Hematopoietic multipotent progenitor cell treated with erythropoietin and hydrocortisone succinate and interleukin-3 and kit ligand, for 6 days (in vitro differentiated cells): Measurements from ENCODE around the gene GPR137C.
"Not testable (repeated sequence)": the region's sequence is repeated elsewhere in the genome, so short reads cannot be mapped to it uniquely, and the experiment has no call there.

Experiments used
- DNase-seq: peaks from one replicate; pipeline ENCODE4 v3.0.0-alpha.2; 2015

The GPR137C gene

DNA sequence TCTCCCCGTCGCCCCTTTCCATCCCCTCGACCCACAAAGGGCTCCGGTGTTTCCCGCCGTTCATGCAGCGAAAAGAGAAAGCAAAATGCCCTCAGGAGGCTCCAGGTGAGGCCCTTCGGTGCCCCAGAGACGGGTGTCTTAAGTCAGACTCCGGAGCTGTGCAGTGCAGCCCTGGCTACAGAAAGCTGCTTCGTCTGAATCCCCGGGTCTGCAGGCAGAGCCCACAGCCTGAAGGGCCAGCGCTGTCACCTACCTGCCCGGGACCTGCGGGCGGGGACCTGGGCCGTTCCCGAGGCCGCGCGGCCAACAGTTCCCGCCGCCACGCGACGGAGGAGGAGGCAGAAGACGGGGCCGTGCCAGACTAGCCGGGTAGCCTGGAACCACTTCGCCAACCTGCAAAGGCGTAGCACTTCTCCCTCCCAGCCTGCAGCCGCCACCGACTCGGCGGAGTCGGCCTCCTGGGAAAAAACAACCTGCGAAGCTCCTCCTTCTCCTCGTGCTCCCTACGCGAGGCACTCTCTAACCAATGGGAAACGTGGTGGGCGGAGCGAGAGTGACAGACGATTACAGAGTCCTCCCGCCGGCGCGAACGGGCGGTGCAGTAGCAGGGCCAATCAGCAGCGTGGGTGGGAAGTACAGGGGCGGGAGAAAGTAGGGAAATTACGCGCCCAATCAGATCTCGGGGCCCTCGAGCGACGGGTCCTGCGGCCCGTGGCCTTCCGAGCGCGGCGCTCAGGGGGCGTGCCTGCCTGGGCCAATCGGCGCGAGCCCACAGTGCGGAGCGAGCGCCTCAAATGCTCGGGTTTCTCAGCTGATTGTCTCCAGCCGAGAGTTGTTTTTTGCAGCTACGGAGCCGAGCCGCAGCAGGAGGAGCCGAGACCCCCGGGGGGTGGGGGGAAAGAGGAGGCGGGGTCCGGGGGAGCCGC is at the start of gene GPR137C, which contains the start of gene TXNDC16:
Gene GPR137C (plus strand): TSS at position 774 of the 926 bp plus-strand sequence. CDS start 312 bp downstream, outside the sequence.
Gene TXNDC16 (minus strand): TSS at position 443 of the 926 bp plus-strand sequence. CDS start 8,948 bp downstream, outside the sequence.
- peak; percentile 100 for DNase-seq

DNA sequence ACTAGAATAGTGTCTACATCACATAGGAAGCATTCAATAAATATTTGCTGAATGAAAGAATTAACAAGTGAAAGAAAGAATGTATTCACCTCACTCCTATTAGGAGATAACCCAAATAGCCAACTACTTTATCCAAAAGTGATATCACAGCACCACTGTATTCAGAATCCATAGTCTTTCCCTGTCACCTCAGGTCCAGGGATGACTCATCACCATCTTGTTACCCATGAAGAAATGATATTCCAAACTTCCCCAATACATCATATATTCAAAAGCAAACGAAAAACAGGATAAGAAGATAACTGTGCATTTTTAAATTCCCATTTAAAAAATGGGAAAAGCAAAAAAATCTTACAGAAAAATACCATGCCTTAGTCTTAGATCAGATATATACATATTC is 39.4 kb upstream of the GPR137C start:
- no peak for DNase-seq

DNA sequence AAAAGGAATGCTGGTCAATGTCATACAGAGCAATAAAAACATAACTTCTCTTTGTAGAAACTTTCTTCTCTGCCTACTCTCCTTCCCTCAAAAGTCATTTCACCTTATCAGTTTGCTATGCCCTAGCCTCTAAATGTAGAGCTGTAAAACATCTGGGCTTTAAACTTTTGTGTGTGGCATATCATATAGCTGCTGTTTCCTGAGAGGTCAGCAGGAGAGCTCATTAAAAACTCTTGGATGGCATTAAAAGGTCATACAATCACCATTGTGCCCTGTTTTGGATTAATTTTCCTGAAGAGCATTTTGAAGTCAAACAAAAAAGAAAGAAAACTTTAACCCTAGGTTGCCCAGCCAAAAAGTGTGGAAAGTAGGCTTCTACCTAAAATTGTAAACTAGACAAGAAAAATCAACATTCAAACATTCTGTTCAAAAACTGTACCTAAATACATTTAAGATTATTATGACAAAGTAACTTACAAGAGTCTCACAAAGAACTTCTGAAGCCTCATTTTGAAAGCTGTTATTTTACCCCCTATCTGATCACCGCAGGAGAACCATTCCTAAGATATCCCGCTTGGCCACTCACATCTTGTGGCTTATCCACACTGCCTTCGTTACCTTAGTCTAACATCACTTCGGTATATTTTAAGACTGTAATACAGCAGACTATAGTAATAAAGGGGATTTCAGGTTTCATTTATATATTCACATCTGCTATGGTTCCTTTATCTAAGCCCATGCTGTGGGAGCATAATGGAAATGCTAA is 38.4 kb upstream of the GPR137C start:
- DNase-seq: peak; percentile 11

DNA sequence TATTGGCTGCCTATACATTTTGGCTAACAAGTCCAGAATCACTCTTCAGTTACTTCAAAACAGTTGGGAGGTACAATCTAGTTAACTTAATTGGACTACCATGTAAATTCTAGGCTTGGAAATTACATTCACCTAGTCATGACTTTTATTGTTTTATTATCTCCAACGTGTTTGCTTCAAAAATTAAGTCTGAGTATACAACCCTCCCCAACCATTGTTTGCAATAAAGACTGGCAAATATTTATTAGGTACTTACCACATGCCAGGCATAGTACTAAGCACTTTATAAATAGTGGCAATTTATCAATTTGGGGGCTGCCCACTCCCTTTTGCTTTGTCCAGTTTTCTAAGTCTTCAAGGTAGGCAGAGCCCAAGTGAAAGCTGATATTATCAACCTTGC is 30.6 kb upstream of the GPR137C start:
- DNase-seq: no peak

GRCh38 chr14:52522581-52523345 is 29.9 kb upstream of the GPR137C start:
- DNase-seq: no peak

- DNase-seq: no peak
Observed at GRCh38 chr14:52527052-52527451, 25.6 kb upstream of the GPR137C start.

- no peak for DNase-seq
Observed at GRCh38 chr14:52531481-52531880, 21.2 kb upstream of the GPR137C start.

GRCh38 chr14:52536269-52536668 is 16.4 kb upstream of the GPR137C start:
- no peak for DNase-seq

DNA sequence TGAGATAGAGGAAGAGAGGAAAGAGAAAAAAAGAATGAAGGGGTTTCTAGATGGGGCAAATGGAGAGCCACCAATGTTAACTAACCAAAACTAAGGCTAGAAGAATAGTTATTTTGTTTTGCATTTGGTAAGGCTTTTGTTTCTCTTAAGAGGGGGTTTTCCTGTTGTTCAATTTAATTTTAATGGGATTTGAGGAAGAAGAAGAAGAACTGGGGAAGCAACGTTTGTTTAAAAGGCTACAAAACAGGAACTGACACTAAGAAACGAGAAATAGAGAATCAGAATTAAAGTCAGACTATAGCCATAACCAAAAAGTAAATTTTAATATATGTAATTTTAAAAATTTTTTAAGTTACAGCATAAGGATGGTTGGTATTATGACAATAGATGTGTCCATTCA is 14.0 kb upstream of the GPR137C start:
- no peak for DNase-seq

DNA sequence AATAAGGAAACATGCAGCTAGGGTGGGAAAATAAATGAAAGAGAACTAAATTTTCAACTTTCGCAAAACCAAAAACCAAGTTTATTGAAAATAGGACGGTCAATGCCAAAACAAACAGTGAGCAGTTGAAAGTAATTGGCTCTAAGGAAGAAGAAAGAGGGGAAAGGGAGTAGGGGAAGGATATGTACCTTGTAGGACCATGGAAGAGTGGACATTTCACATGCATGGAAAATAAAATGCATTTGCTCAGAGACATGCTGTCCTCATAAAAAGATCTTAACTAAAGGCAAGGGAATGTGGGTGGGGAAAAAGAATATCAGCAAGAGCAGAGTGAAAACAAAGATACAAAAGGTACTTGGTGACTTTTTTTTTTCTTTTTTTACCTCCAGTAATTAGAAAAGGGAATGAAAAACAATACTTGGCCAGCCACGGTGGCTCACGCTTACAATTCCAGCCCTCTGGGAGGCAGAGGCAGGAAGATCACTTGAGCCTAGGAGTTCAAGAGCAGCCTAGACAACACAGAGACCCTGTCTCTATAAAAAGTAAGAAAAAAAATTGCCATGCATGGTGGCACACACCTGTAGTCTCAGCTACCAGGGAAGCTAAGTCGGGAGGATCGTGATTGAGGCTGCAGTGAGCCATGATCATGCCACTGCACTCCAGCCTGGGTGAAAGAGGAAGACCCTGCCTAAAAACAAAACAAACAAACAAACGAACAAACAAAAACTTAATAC is 6.9 kb upstream of the GPR137C start:
- no peak for DNase-seq

GRCh38 chr14:52546318-52546670 is 6.3 kb upstream of the GPR137C start:
- no peak for DNase-seq

- DNase-seq: no peak
Observed at GRCh38 chr14:52547027-52547426, 5.6 kb upstream of the GPR137C start.

DNA sequence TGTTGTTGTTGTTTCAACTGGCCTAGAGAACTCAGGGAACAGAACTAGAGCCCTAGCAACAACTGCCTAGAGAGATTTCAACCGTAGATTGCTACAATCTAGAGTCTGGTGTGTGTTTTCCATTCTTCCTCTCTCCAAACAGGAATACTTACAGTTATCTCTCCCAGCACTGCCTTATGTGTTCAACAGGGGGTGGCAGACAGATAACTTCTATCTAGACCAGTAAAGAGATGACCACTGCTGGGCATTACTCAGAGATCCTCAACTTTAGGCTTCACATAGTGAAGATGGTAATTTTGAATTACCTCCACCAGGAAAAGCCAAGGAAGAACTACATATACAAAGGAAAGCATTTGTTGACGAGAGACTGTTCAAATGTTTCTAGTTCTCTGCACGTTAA is 5.1 kb upstream of the GPR137C start:
- DNase-seq: no peak

DNA sequence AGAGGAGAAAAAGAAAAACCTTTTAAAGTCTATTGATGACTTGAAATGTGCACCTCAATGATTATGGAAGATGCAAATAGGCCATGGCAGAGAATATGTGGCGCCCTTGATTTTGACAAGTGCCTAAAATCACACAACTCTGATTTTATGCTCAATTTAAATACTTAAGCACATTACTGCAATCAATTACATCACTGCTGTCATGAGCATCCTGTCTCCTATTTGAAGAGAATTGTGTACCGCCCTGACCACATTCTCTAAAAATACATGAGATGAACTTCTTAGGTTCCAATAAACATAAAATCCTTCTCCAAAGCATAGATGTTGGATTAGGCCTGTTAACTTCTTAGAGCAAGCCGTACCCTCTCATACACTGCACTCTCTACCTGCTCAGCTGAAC is 2.0 kb upstream of the GPR137C start:
- DNase-seq: no peak

GRCh38 chr14:52551205-52551604 is 1.4 kb upstream of the GPR137C start:
- no peak for DNase-seq

GRCh38 chr14:52551696-52552062 is 957 bp upstream of the GPR137C start:
- DNase-seq: peak; percentile 76

GRCh38 chr14:52553002-52553670 is 500 bp downstream of the GPR137C start:
- DNase-seq: peak; percentile 56

GRCh38 chr14:52553671-52554575 is 1.3 kb downstream of the GPR137C start:
- DNase-seq: peak; percentile 91

GRCh38 chr14:52558688-52559087 is 6.1 kb downstream of the GPR137C start:
- DNase-seq: no peak

- peak; percentile 3 for DNase-seq
Observed at GRCh38 chr14:52563120-52563519, 10.5 kb downstream of the GPR137C start.

DNA sequence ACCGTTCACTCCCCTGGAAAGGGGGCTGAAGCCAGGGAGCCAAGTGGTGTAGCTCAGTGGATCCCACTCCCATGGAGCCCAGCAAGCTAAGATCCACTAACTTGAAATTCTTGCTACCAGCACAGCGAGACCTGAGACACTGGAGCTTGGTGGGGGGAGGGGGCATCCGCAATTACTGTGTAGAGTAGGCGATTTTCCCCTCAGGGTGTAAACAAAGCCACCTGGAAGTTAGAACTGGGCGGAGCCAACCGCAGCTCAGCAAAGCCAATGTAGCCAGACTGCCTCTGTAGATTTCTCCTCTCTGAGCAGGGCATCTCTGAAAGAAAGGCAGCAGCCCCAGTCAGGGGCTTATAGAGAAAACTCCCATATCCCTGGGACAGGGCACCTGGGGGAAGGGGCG is 15.8 kb downstream of the GPR137C start:
- DNase-seq: not testable (repeated sequence)
